GM12892 (cell line): ENCODE measurements around the gene CTNNAL1.

Experiments used
- POLR2A ChIP-seq: IDR thresholded peaks from 2 replicates; pipeline ENCODE4 v1.6.1; 2011; ENCODE audit warnings: low read depth, low read length, control low read depth
- POLR2AphosphoS5 ChIP-seq: IDR thresholded peaks from 2 replicates; pipeline ENCODE4 v1.6.1; 2011; ENCODE audit warnings: low read depth, low read length, control low read depth
- TAF1 ChIP-seq: IDR thresholded peaks from 2 replicates; pipeline ENCODE4 v1.6.1; 2011; ENCODE audit warnings: low read depth, mild to moderate bottlenecking, control low read depth, low read length, borderline replicate concordance

- TF ChIP-seq TAF1 (no peak), POLR2A (peak; percentile 70), POLR2AphosphoS5 (peak; percentile 42; the same call in 1 of the 2 replicates)
Observed at GRCh38 chr9:109012876-109013678, at the start of gene CTNNAL1.
